Measurements from ENCODE around the gene MOB3A.

The MOB3A gene

DNA sequence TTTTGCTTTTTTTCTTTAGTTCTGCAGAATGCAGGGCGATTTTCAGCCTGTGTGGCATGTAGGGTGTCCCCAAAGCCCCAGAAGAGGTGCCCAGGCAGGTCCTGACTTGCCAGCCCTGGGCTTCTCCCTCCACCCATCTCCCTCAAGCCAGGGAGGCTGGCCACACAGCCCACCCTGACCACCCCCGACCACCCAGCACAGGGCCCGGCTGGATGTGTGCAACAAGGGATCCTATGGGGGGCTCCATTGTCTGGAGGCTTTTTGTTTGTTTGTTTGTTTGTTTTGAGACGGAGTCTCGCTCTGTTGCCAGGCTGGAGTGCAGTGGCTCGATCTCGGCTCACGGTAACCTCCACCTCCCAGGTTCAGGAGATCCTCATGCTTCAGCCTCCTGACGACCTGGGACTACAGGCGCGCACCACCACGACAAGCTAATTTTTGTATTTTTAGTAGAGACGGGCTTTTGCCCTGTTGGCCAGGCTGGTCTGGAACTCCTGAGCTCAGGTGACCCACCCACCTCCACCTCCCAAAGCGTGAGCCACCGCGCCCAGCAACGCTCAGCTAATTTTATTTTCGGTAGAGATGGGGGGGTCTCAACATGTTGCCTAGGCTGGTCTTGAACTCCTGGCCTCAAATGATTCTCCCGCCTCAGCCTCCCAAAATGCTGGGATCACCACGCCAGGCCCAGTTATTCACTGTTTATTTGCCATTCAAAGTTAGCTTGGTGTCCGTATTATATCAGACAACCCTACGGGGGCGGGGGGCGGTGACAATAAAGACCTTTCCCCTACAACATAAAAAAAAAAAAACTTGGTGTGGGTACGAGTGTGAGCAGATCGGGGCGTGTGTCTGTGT, 37.3 kb downstream of the MOB3A start:
- no peak for DNase-seq

DNA sequence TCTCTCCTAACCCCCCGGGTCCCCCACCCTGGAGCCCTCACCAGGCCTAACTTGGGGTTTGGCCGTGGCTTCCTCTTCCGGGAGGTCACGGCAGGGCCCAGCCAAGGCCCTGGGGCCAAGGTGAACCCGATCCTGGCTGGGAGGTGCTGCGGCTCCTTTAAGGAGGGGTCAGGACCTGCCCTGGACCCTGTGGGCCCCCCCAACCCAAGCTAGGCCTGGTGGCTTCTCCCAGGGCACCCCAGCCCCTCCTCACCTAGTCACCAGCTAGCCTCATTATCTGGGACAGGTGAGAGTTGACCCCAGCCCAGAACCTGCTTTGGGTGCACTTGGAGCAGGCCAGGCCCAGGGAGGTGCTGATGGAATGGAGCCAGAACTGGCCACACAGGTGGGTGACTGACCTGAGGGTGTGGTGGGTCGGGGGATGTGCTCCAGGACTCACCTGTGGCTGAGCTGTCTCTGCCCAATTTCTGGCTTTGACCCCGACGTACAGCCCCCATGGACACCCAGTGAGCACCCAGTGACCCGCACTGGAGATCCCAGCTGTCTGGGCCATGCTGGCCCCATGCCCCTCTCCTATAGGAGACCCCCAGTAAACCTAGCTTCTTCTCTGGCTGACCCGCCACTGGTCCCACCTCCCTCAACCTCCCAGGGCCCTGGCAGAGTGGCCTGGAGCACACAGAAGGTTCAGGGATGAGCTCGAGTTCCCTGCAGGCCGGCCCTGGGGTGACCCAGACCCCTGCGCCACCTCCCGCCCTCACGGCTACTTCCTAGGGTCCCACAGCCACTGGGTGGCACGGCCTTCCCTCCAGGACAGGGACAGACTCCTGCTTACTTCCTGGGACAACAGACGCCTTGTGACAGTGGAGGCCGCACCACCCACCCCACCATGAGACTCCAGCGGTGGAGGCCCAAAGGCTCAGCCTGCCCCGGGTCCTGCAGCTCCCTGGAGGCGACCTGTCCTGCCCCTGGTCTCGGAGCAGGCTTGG, 38.3 kb downstream of the MOB3A start:
- no peak for DNase-seq

DNA sequence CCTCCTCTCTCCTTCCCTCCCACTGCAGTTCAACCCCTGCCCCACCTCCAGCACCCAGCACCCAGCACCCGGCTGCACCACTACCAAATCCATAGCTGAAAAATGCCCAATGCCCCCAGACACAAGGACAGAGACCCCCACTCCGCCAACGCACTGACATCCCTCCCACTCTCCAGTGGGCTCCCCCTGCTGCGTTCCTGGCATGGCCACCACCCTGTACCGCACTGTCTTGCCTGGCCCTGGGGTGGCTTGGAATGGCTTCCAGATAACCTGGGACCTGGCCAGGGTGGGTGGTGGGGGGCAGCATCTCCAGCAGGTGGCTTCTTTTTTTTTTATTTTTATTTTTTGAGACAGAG, 39.3 kb downstream of the MOB3A start:
- no peak for DNase-seq

DNA sequence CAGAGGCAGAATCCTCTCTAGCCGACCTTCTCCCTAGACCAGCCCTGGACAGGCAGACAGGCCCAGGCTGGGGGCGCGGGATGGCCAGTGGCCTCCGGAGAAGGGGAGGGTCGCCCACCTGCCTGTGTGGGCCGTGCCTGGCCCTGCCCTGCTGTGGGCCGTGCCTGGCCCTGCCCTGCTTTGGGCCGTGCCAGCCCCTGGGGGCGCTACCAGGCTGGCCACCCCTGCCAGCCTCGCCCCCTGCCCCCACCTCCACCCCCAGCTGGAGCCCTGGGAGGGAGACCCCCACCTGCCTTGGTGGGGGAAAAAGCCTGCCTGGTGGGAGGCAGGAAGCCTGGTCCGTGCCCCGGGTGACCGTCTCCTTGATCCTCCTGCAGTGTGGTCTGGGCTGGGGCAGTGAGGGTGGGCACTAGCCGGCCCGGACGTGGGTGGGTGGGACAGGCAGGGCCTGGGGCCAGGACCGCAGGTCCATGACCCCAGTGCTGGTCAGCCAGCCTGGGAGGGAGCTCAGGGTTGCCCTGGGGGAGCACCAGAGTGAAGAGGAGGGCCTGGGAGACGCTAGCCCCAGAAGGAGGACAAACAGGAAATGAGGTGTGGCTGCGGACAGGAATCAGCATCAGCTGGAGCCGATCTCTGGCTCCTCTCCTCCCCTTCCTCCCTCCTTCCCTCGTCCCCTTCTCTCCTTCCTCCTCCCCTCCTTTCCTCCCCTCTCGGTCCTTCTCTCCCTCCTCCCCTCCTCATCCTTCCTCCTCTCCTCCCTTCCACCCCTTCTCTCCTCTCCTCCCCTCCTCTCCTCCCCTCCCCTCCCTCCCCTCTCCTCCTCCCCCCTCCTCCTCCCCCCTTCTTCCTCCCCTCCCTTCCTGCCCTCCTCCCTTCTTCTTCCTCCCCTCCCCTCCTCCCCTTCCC, 39.9 kb downstream of the MOB3A start:
- DNase-seq = peak; percentile 51

DNA sequence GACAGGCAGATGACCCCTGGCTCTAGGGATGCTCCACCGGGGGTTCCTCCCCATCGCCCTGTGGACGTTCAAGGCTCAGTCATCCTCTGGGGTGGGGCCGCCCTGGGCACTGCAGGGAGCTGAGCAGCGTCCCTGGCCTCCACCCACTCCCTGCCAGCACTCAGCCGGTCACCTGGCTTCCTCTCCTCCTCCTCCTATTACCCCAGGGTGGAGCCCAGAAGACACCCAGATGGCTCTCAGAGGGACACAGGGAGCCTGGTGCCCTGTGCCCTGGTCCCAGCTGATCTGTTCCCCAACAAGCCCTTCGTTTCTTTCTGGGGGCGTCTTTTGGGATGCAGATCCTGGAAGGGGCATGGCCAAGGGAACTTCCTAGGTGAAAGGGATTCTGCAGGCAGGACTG, 41.4 kb downstream of the MOB3A start:
- no peak for DNase-seq

DNA sequence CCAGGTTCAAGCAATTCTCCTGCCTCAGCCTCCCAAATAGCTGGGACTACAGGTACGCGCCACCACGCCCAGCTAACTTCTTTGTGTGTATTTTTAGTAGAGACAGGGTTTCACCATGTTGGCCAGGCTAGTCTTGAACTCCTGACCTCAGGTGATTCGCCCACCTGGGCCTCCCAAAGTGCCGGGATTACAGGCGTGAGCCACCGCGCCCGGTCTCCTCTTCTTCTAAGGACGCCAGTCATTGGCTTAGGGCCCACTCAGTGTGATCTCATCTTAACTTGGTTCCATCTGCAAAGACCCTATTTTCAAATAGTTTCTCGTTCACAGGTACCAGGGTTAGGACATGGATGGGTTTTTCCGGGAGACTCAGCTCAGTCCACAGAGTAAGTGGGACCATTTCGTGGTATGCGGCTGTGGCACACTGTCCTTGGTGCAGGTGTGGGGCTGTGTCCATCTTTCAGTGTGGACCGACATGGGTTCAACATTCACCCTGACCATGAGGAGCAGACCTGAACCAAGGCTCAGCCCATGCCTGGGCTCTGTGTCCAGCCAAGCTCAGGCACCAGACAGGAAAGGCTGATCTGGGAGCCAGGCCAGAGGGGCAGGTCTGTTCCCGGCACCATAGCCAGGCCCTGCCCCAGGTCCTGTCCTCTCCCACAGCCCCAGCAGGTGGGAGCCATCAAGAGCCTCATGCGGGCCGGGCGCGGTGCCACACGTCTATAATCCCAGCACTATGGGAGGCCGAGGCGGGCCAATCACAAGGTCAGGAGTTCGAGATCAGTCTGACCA, 42.3 kb downstream of the MOB3A start:
- no peak for DNase-seq

DNA sequence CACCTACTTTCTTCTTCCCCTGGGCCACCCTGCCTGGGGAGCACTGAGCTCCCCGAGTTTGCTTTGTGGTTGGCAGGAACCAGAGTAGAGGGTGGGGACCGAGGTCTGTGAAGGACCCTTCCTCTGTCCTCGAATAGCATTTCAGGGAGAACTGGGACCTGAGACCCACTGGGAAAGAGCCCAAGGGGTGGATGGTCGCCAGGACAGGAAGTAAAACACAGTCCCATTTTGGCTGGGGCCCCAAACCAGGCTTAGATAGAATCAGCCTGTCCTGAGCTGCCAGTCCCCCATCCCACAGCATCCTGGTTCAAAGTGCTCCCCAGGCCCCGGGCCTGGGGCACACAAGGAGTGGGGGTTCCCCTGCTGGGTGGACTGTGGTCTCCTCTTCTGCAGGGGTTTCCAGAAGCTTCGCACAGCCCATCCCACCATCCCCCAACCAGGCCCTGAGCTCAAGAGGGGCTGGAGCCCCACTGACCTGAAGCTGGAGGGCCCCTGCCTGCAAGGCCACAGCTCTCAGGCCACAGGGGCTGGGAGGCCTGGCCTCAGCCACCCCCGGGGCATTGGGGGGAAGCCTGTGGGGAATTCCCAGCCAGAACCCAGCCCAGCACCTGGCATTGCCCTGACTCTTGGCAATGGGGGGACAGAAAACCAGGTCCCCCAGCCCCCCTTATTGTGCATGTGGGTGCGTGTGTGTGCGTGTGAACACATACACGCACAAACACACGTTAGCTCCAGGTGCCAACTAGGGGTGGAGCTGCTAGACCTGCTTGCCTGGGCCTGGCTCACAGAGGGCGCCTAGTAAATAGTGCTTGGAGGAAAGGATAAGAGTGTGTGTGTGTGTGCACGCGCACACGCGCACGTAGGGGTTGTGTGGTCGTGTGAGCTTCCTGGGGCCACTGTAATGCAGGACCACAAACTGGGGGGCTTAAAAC, 44.1 kb downstream of the MOB3A start:
- peak; percentile 42 for DNase-seq

DNA sequence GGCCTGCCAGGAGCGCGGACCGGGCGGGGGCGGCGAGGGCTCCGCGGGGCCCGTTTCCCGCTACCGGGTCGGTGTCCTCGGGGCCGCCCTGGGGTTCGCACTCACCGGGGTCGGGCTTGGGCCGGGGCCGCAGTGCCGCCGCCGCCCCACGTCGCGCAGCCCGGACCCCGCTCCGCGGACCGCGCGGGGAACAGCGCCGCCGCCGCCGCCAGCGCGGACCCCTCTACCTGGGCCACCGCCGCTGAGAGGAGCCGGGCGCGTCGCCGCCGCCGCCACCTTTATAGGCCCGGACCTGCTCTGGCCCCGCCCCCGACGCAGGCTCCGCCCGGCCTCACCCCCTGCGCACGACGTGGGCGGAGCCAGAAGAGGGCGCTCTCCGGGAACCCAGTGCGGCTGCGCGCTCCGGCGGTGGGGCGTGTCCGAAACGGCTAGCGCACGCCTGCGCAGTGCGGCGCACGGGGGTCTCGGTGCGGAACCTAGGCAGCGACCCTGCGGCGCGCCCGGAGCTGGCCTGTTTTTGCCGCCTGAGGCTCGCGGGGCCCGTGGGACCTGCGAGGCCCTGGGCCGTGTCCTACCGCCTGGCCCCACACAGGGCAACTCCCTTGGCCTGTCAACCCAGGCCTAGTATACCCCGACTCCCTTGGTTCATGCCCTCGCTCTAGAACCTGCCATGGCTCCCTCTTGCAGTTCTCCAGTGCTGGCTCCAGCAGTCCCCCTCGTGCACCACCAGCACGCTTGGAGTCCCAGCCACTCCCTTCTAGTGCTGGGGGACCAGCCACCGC, 44.9 kb downstream of the MOB3A start, which contains the start of gene MKNK2:
Gene MKNK2 (minus strand): TSS at position 254 of the 782 bp plus-strand sequence. CDS start 393 bp downstream, outside the sequence.
- peak; percentile 98 for DNase-seq

DNA sequence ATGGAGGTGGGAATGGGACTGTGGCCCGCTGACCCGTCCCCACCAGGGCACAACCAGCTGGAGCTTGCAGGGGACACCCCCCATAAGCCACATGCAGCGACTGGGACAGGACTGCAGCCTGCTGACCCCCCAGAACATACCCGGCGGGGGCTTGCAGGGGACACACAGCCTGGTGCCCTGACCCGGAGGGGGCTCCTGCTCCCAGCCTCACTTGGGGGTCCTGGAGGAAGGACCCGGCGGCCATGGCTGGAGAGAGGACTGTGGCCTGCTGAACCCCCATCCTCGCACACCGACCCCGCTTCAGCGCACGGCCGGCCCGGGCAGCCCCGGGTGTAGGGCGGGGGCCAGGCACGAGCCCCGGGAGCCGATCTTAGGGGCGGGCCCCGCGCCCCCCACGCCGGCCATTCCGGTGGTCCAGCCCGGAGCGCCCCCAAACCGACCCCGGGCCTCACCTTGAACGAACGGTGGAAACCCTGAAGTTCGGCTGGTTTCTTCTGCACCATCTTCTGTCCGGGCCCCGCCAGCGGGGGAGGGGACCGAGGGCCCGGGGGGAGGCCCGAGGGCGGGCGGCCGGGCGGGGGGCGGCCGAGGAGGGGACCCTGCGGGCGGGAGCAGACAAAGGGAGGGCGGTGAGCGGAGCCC, 45.7 kb downstream of the MOB3A start:
- no peak for DNase-seq

DNA sequence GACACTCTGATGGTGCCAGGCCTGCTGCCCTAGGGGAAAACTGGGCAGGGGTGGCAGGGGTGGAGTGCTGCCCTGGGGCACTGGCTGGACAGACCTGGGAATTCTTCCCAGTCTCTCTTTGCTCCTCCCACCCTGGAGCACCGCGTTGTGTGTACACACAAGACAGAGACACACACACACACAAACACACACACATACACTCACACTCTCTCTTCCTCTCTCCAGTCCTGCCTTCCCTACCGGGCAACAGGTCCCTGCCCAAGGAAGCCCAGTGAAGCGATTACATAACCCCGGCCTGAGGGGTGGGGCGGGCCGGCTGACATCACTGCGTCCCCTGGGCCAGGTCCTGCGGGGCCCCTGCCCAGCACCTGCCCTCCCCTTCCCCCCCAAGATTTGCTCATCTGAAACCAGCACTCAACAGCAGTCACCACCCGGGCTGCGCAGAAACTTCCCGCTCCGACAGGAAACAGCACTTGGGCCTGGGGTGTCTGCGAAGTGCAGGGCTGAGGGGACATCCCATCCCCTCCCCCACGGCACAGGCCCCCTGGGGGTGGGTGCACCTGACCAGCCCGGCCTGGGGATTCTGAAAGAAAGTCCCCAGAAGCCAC, 46.3 kb downstream of the MOB3A start:
- DNase-seq = peak; percentile 78

DNA sequence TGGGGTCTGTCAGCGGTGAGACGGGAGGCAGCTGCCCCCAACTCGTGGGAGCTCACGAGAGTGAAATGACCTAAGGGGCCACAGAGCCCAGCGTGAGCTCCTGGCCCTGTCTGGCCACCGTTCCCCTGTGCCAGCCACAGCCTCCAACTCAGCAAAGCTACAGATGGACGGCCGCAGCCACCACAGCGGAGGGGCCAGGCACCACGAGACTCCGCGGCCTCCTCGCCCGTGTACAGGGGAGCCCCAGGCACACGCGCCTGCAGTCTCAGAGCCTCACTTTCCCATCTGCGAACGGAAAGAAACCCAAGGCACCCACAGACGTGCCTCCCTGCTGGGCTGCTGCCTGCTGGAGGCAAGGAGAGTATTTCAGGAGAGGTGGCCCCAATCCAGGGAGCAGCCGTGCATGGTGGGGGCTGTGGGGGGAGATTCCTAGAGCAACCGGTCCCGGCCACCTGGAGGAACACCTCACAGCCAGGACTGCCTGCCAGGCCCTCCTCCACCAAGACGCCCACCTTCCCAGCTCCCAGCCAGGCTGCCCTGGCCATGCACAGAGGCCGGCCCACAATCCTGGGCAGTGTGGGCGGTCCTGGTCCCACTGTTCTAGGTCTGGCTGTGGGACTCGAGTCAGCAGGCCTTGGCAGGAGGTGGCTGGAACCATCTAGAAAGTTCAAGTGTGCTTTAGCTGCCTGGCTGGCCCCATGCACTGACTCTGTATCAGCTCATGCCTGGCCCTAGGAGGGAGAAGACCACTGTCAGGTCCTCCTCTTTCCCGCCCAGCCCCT, 47.0 kb downstream of the MOB3A start:
- DNase-seq = no peak

DNA sequence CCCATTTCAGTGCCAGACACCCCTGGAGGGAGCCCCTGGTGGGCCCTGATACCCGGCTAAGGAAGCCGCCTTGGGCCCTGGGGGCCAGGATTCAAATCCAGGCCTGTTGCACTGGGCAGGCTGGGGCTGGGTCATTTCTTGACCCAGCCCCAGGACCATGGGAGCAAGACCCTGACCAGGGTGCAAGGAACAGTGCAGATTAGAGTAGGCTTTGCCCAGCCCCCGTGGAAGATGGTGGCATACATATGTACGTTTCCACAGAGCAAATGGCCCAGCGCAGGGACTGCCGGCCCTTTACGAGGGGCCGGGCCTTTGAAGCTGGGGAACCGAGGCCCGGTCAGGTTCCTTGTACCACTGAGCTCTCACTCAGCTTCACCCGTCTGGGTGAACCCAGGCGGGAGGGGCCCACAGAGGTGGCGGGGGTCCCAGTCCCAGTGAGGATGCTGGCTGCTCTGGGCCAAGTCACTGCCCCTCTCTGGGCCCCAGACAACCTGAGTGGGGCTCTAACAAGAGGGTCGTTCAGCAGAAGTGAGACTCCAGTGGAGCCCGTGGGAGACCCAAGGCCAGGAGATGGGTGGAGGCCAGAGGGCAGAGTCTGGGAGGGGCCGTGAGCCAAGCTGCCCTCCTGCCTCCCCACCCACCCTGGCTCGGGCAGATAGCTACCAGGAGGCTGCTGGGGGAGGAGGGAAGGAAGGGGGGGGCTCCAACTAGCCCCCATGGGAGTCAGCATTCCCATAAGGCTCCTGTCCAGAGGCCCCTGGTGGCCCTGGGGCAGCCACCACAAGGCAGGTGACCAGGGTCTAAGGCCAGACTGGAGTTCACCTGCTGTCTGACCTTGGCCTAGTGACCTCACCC, 47.8 kb downstream of the MOB3A start:
- DNase-seq = no peak

DNA sequence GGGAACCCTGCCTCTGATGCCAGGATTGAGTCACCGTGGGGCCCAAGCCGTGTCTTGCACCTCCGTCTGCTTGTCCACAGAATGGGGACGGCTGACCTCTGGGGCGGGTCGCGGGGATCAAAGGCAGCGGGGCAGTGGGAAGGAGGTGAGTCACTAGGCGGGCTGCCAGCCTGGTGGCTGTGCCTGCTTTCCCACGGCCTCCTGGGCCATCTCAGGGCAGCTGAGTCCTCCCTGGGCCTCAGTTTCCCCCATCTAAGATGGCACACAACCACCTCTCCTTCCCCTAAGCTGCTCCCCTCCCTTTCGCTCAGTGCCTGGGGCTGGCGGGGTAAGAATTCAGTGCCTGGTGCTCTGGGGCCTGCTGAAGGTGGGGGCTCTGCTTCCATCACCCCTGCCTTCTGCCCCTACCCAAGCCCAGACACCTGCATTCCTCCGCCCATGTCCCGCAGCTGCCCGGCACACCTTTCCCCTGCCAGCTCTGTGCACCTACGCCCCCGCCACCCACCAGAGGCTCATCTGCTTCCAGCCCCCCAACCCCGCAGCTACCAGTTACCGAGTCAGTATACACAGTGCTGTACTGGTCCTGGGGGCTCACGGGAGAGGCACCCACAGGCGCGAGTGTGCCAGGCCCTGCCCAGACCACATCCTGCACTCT, 48.5 kb downstream of the MOB3A start:
- DNase-seq = no peak

DNA sequence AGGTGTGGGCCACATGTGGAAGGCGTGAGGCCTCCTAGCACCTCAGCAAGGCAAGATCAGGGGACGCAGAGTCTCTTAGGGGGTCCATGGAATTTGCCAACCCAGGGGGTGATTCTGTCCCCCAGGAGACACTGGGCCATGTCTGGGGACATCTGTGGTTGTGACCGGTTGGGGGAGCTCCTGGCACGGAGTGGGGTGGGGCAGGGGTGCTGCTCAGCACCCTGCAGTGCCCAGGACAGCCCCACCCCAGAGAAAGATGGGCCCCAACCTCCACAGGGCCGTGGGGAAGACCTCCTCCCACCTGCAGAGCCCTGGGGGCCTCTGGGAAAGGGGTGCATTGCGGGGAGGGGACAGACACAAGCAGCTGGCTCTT, 49.1 kb downstream of the MOB3A start:
- no peak for DNase-seq

DNA sequence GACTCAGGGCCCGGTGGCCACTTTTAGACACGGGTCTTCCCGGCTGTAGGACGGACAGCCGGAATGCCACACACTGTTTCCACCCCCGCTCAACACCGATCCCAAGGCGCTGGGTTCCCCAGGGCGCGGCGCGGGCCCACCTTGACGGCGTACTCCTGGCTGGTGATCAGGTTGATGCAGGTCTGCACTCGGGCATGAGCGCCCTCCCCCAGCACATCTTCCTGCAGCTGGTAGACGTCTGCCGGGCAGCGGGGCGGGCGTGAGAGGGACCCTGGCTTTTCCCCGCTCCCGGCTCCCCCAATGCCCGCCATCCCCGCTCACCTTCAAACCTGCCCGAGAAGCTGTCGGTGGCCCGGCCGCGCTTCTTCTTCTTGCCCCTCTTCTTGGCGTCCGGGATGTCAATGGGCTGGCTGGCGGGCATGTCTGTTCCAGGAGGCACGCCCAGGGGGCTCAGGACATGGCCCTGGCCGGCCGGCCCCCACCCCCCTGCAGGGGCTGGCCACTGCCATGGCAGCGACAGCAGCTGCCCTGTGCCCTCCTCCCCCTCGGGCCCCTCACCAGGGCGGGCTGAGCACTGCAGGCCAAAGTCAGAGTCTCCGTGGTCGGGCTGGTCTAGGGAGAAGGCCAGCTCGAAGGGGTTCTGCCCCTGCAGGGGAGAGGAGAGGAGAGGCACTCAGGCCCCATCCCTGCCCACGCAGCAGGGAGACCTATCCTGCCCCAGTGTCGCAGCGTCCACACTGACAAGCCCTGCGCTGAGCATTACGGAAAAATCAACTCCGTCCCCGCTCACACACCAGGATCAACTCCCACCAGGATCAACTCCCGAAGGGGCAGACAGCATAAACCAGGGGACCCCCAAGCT, 49.8 kb downstream of the MOB3A start:
- no peak for DNase-seq

Measured in activated CD4-positive, alpha-beta T cell treated with anti-CD3 and anti-CD28 coated beads, Interleukin-2, Interleukin-6, amounts not matched to agents 100 ng/mL and 50 ng/mL, durations not matched to agents 16 hours and 8 hours (primary cell).